Measurements from ENCODE around the gene OR9Q2. TPM values are rescaled to one million over a fixed set of nuclear protein-coding genes. Genes with fewer than 3 reads are reported as not detected.

Gene OR9Q2, protein sequence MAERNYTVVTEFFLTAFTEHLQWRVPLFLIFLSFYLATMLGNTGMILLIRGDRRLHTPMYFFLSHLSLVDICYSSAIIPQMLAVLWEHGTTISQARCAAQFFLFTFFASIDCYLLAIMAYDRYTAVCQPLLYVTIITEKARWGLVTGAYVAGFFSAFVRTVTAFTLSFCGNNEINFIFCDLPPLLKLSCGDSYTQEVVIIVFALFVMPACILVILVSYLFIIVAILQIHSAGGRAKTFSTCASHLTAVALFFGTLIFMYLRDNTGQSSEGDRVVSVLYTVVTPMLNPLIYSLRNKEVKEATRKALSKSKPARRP
- not detected in 5 replicates for total RNA-seq (2022; extraction: Qiagen RNA extraction; ENCODE audit: low read depth)

DNA sequence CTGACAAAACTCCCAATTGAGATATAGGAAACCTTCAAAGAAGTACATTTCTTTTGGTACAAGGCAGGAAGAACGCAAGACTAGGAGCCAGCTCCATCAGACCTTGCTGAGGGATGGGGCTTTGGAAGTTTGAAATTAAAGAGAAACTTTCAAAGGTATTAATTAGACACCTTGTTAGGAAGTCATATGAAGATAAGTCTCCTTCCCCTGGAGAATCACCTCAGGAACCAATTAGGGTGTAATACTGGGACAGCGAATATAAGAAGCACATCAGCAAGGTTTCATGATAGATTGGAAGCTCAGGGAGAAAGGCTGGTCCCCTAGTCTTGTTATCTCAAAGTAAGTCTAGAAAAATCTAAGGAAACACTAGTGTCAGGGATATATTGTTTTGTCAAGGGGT, at the start of gene OR9Q2:
OR9Q2 (plus strand) TSS at position 301 of the 400 bp plus-strand sequence. CDS start 1,421 bp downstream, outside the sequence.

DNA sequence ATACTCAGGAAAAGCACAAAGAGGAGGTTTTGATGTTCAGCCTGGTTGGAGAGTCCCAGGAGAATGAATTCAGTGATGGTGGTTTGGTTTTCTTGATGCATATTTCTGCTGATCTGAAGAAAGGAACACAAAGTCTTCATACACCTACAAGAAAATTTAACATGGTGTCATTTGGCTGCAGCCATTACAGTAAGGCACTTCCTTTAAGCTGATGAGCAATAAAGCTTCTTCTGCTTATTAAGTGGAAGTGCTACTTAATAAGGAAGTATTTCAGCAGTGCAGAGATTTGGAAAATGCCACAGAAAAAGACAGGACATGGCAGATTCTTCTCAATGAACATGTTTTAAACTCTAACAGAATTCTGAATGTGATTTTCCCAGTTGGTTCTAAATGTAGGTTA, 15.2 kb downstream of the OR9Q2 start, which contains the start of gene OR1S2:
OR1S2 (minus strand) TSS at position 101 of the 400 bp plus-strand sequence; CDS start at position 101, 0 bp downstream.

DNA sequence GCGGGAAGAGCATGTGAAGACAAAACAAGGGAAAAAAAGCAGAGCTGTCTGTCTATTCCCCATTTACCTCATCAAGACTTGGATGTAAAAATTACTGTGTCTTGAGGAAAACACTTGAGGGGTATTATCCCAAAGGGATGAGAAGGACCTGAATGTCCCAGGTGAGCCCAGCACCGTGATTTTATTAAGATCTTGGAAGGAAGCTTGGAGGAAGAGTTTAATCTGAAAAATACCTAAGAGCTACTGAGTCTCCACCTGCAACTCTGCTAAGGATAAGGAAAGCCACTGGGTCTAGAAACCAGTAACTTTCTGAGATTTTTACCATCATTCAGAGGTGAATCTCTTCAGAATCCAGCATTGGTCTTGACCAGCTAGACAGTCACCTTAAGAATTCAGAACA, 23.6 kb downstream of the OR9Q2 start, which contains the start of gene OR1S1:
OR1S1 (plus strand) TSS at position 301 of the 400 bp plus-strand sequence.

Other genes starting within 250 kb of the OR9Q2 start
- gene OR9Q1, start 165.2 kb upstream of the OR9Q2 start, total RNA-seq (2022; extraction: Qiagen RNA extraction; ENCODE audit: low read depth) = not detected in 5 replicates
- not detected in 5 replicates for gene OR6Q1, start 158.1 kb upstream of the OR9Q2 start, total RNA-seq (2022; extraction: Qiagen RNA extraction; ENCODE audit: low read depth)
- gene OR9I1, start 63.5 kb upstream of the OR9Q2 start, total RNA-seq (2022; extraction: Qiagen RNA extraction; ENCODE audit: low read depth) = not detected in 5 replicates
- gene OR1S2, start 15.1 kb downstream of the OR9Q2 start, total RNA-seq (2022; extraction: Qiagen RNA extraction; ENCODE audit: low read depth) = not detected in 5 replicates
- gene OR1S1, start 23.6 kb downstream of the OR9Q2 start, total RNA-seq (2022; extraction: Qiagen RNA extraction; ENCODE audit: low read depth) = not detected in 5 replicates
- gene OR10Q1, start 39.8 kb downstream of the OR9Q2 start, total RNA-seq (2022; extraction: Qiagen RNA extraction; ENCODE audit: low read depth) = not detected in 5 replicates
- not detected in 5 replicates for gene OR10W1, start 79.2 kb downstream of the OR9Q2 start, total RNA-seq (2022; extraction: Qiagen RNA extraction; ENCODE audit: low read depth)
- not detected in 5 replicates for gene OR5B17, start 170.0 kb downstream of the OR9Q2 start, total RNA-seq (2022; extraction: Qiagen RNA extraction; ENCODE audit: low read depth)
- not detected in 5 replicates for gene OR5B3, start 217.8 kb downstream of the OR9Q2 start, total RNA-seq (2022; extraction: Qiagen RNA extraction; ENCODE audit: low read depth)
- gene OR5B2, start 239.1 kb downstream of the OR9Q2 start, total RNA-seq (2022; extraction: Qiagen RNA extraction; ENCODE audit: low read depth) = not detected in 5 replicates

Data from A549 treated with GW870086 at 1 μM for 4 hours (cell line).